Activated naive CD4-positive, alpha-beta T cell treated with anti-CD3 and anti-CD28 coated beads for 36 hours (primary cell): ENCODE measurements around the gene SDK1. TPM values are rescaled to one million over a fixed set of nuclear protein-coding genes. Genes with fewer than 3 reads are reported as not detected.

Experiments
- CTCF ChIA-PET: fragments of 350-600 bp; sonication (Branson Sonifier 250); formaldehyde crosslinking; loops from one replicate; lab custom pipeline; 2021; ENCODE audit warnings: antibody characterized with exemption; lab: Charles Lee
- DNase-seq: peaks from one replicate; pipeline ENCODE4 v3.0.0-alpha.2; 2020
- H3K27ac Mint-ChIP-seq: one replicate; pipeline ENCODE4 v1.8.0; 2021; ENCODE audit warnings: mild to moderate bottlenecking, mixed read lengths
- H3K27me3 Mint-ChIP-seq: one replicate; pipeline ENCODE4 v1.8.0; 2021; ENCODE audit warnings: low read depth, mixed read lengths
- H3K36me3 Mint-ChIP-seq: one replicate; pipeline ENCODE4 v1.8.0; 2021; ENCODE audit warnings: low read depth, mixed read lengths
- H3K4me1 Mint-ChIP-seq: one replicate; pipeline ENCODE4 v1.8.0; 2021; ENCODE audit warnings: low read depth, mixed read lengths
- H3K4me3 Mint-ChIP-seq: one replicate; pipeline ENCODE4 v1.8.0; 2021; ENCODE audit warnings: mild to moderate bottlenecking, moderate library complexity, mixed read lengths
- H3K9me3 Mint-ChIP-seq: one replicate; pipeline ENCODE4 v1.8.0; 2021; ENCODE audit warnings: mixed read lengths
- intact Hi-C: fragments of 100-400 bp; cut with micrococcal nuclease; formaldehyde crosslinking; loops from one replicate; pipeline ENCODE4 v1.15.1; 2023
- total RNA-seq, 2 experiments: library from RNA; stranded (reverse); gene quantifications; one replicate each; pipeline ENCODE4 v1.2.3, GENCODE V29; 2021

The SDK1 gene
- total RNA-seq, 2 experiments from 2014 or later: 1.3 to 2.0 TPM

GRCh38 chr7:3294432-3295100, 6.5 kb upstream of the SDK1 start:
- no peak for DNase-seq
- no peak overlapping the region for H3K27ac Mint-ChIP-seq
- CTCF ChIA-PET: interaction anchor here (0.6 to 1.1 kb wide), 2 partner anchors 378 to 1203 kb away, joined by 3 read pairs; no protein-coding TSS in a partner anchor
- no peak overlapping the region for H3K4me3 Mint-ChIP-seq
- no peaks in the 10 kb centered on the region for H3K36me3 Mint-ChIP-seq
- intact Hi-C loops: no loop called here
- H3K27me3 Mint-ChIP-seq: peaks cover 6% of the 10 kb centered on the region
- H3K9me3 Mint-ChIP-seq: no peaks in the 10 kb centered on the region
- H3K4me1 Mint-ChIP-seq: no peaks in the 10 kb centered on the region

DNA sequence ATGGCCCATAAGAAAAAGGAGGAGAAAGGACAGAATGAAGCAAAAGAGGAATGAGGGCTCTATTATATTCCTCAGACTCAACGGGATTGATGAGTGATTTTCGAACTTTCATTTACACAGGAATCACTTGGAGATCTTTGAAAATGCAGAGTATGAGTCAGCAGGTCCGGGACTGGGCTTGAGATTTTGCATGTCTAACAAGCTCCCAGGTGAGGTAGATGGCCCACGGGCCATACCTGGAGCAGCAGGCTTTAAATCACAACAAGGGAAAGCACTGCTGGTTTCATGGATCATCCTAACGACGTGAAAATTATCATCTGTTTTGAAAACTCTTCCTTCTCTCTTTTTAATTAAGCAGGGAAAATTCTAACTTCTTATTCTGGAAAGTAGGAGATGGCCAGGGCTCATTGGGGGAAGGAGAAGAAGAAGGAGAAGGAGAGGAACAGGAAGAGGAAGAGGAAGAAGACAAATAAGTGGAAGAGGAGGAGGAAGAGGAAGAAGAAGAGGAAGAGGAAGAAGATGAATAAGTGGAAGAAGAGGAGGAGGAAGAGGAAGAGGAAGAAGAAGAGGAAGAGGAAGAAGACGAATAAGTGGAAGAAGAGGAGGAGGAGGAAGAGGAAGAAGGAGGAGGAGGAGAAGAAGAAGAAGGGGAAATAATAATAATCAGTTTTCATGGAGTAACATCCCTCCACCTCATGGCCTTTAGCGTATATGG, 3.8 kb upstream of the SDK1 start:
- intact Hi-C loops: no loop called here
- Mint-ChIP-seq H3K27me3 (peaks cover 12% of the 10 kb centered on the region), H3K9me3 (no peaks in the 10 kb centered on the region), H3K4me3 (no peak overlapping the region), H3K36me3 (no peaks in the 10 kb centered on the region), H3K27ac (no peak overlapping the region), H3K4me1 (peaks cover 4% of the 10 kb centered on the region)
- DNase-seq: no peak
- CTCF ChIA-PET: no interaction called here

DNA sequence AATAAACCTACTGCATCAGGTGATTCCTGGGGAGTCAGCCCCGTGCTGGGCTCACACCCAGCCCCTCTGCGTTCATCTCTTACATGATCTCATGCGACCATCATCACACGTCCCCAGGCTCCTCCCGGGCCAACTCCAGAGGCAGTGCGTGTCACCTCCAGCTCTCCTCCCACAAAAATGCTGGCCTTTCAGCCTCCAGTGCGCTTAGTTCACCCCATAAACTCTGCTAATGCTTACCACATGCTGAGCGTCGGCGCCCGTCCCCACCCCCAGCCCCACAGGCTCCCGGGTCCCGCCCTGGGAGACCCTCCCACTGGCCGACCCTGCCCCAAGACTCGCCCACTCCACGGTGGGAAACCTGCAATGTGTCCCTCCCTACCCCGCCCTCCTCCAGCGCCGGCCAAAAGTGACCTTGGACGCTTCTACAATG, 816 bp upstream of the SDK1 start:
- Mint-ChIP-seq H3K4me3 (peak overlapping the region; percentile 58), H3K9me3 (no peaks in the 10 kb centered on the region), H3K27ac (no peak overlapping the region), H3K27me3 (peaks cover 17% of the 10 kb centered on the region), H3K36me3 (no peaks in the 10 kb centered on the region), H3K4me1 (peaks cover 8% of the 10 kb centered on the region)
- peak; percentile 16 for DNase-seq
- intact Hi-C loops: loop anchor here (1.0 to 10.0 kb wide), 6 partner anchors 195 to 1177 kb away; no protein-coding TSS in a partner anchor
- CTCF ChIA-PET: interaction anchor here (0.5 to 1.4 kb wide), 6 partner anchors 9 to 596 kb away, joined by 3 to 5 read pairs (median 3); no protein-coding TSS in a partner anchor

- Mint-ChIP-seq H3K27ac (no peak overlapping the region), H3K36me3 (no peaks in the 10 kb centered on the region), H3K4me1 (peaks cover 8% of the 10 kb centered on the region), H3K9me3 (no peaks in the 10 kb centered on the region), H3K27me3 (peaks cover 17% of the 10 kb centered on the region), H3K4me3 (peak overlapping the region; percentile 23)
- CTCF ChIA-PET: interaction anchor here (0.6 to 1.7 kb wide), 6 partner anchors 28 to 436 kb away, joined by 3 to 6 read pairs (median 4); no protein-coding TSS in a partner anchor
- intact Hi-C loops: loop anchor here (1.0 to 10.0 kb wide), 7 partner anchors 161 to 1176 kb away; no protein-coding TSS in a partner anchor
- no peak for DNase-seq
Observed at GRCh38 chr7:3301449-3301731, 338 bp downstream of the SDK1 start.

GRCh38 chr7:3301831-3302618, 973 bp downstream of the SDK1 start:
- Mint-ChIP-seq H3K9me3 (no peaks in the 10 kb centered on the region), H3K27me3 (peaks cover 17% of the 10 kb centered on the region), H3K4me1 (peaks cover 8% of the 10 kb centered on the region), H3K27ac (no peak overlapping the region), H3K36me3 (no peaks in the 10 kb centered on the region), H3K4me3 (peak overlapping the region; percentile 72)
- CTCF ChIA-PET: interaction anchor here (0.7 to 1.7 kb wide), 8 partner anchors 16 to 437 kb away, joined by 3 to 6 read pairs (median 4); no protein-coding TSS in a partner anchor
- intact Hi-C loops: loop anchor here (1.0 to 10.0 kb wide), 7 partner anchors 160 to 1175 kb away; no protein-coding TSS in a partner anchor
- DNase-seq: peak; percentile 14

DNA sequence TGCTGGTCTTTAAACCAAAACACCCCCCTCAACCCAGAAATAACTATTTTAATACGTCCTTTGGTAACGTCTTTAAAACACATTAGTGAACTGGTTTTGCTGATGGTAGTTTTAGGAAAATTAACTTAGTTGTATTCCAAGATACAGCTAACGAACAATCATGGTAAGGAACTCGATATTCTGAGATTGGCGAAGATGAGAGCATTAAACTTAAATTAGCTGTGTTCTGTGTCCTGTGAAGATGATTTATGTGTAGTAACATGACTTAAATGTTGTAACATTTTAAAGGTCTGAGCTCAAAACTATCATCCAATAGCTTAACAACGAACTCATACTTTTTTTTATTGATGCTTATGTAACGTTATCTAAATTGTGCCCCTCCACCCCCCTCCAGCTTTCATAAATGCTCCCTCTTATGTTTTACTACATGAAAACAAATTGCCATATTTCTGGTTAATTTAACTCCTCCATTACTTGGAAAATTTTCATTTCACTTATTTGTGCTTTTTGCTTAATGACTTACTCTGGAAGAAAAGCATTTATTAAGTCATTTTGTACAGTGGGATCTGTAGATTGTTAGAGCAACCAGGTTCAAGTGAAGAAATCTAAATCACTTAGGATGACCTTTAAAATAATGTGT, 1.7 kb downstream of the SDK1 start:
- intact Hi-C loops: loop anchor here (5.0 to 10.0 kb wide), 4 partner anchors 192 to 1174 kb away; no protein-coding TSS in a partner anchor
- DNase-seq: no peak
- peaks cover 17% of the 10 kb centered on the region for H3K27me3 Mint-ChIP-seq
- CTCF ChIA-PET: interaction anchor here (0.6 to 1.7 kb wide), 8 partner anchors 15 to 438 kb away, joined by 3 to 6 read pairs (median 3); no protein-coding TSS in a partner anchor
- no peak overlapping the region for H3K27ac Mint-ChIP-seq
- H3K9me3 Mint-ChIP-seq: no peaks in the 10 kb centered on the region
- H3K4me1 Mint-ChIP-seq: peaks cover 8% of the 10 kb centered on the region
- H3K36me3 Mint-ChIP-seq: no peaks in the 10 kb centered on the region
- peak overlapping the region; percentile 72 for H3K4me3 Mint-ChIP-seq

- intact Hi-C loops: loop anchor here (5.0 to 10.0 kb wide), 4 partner anchors 191 to 1173 kb away; no protein-coding TSS in a partner anchor
- DNase-seq: no peak
- peaks cover 14% of the 10 kb centered on the region for H3K27me3 Mint-ChIP-seq
- peaks cover 10% of the 10 kb centered on the region for H3K4me1 Mint-ChIP-seq
- CTCF ChIA-PET: no interaction called here
- no peaks in the 10 kb centered on the region for H3K36me3 Mint-ChIP-seq
- H3K9me3 Mint-ChIP-seq: no peaks in the 10 kb centered on the region
- no peak overlapping the region for H3K27ac Mint-ChIP-seq
- H3K4me3 Mint-ChIP-seq: no peak overlapping the region
Observed at GRCh38 chr7:3304131-3304530, 3.1 kb downstream of the SDK1 start.

DNA sequence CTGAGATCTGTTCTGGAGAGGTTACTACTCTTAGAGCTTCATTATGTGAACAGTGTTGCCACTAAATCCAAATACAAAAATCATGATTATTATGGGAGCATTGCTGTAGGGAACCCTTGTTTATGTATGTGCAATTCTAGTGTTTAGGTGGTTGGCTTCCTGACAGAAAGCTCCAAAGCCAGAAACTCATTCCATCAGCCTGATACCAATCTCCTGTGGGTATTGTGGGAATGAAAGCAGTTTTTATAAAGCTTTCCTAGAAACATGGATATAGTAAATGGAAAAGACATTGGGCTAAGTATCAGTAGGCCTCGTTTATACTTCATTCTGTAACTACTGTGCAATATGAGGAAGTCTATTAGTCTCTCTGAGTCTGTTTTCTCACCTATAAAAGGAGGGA, 6.4 kb downstream of the SDK1 start:
- Mint-ChIP-seq H3K27me3 (peaks cover 6% of the 10 kb centered on the region), H3K27ac (no peak overlapping the region), H3K4me1 (peaks cover 6% of the 10 kb centered on the region), H3K4me3 (no peak overlapping the region), H3K9me3 (no peaks in the 10 kb centered on the region), H3K36me3 (no peaks in the 10 kb centered on the region)
- DNase-seq: no peak
- CTCF ChIA-PET: no interaction called here
- intact Hi-C loops: loop anchor here (10.0 kb wide), 1 partner anchor 187 kb away; no protein-coding TSS in a partner anchor

GRCh38 chr7:3309140-3309539, 8.1 kb downstream of the SDK1 start:
- DNase-seq: no peak
- Mint-ChIP-seq H3K36me3 (no peaks in the 10 kb centered on the region), H3K4me1 (peaks cover 4% of the 10 kb centered on the region), H3K27me3 (no peaks in the 10 kb centered on the region), H3K9me3 (no peaks in the 10 kb centered on the region), H3K4me3 (no peak overlapping the region), H3K27ac (no peak overlapping the region)
- intact Hi-C loops: loop anchor here (10.0 kb wide), 1 partner anchor 186 kb away; no protein-coding TSS in a partner anchor
- CTCF ChIA-PET: interaction anchor here (1.0 to 1.2 kb wide), 2 partner anchors 362 to 364 kb away, joined by 4 read pairs; no protein-coding TSS in a partner anchor

- CTCF ChIA-PET: interaction anchor here (0.7 to 1.2 kb wide), 3 partner anchors 63 to 363 kb away, joined by 4 read pairs; no protein-coding TSS in a partner anchor
Observed at GRCh38 chr7:3309956-3310355, 8.9 kb downstream of the SDK1 start.

DNA sequence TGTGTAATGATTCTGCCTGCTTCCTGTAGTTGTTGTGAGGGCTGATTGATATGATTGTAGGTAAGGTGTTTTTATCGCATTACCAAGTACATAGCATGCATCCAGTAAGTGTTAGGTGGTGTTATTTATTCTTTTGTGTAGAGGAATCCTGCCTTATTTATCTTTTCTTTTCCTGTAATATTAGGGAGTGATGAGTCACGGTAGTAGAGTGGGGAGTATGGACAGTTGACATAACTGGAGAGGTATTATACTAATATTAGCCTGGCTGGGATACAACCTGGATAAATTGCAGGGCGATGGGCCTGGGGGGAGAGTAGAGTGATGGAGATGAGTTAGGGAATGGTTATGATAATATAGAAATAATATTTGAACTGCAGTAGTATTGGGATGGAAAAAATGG, 9.8 kb downstream of the SDK1 start:
- Mint-ChIP-seq H3K27me3 (no peaks in the 10 kb centered on the region), H3K4me3 (no peak overlapping the region)
- CTCF ChIA-PET: no interaction called here

More at GRCh38 chr7:3309956-3310355, 8.9 kb downstream of the SDK1 start:
- Mint-ChIP-seq H3K9me3 (no peaks in the 10 kb centered on the region), H3K27ac (no peak overlapping the region), H3K4me1 (peaks cover 4% of the 10 kb centered on the region), H3K27me3 (no peaks in the 10 kb centered on the region), H3K4me3 (no peak overlapping the region), H3K36me3 (no peaks in the 10 kb centered on the region)
- intact Hi-C loops: loop anchor here (10.0 kb wide), 1 partner anchor 185 kb away; no protein-coding TSS in a partner anchor
- DNase-seq: no peak

More for the DNA sequence above, 9.8 kb downstream of the SDK1 start:
- no peaks in the 10 kb centered on the region for H3K9me3 Mint-ChIP-seq
- DNase-seq: no peak
- H3K36me3 Mint-ChIP-seq: no peaks in the 10 kb centered on the region
- H3K27ac Mint-ChIP-seq: no peak overlapping the region
- intact Hi-C loops: no loop called here
- H3K4me1 Mint-ChIP-seq: peaks cover 4% of the 10 kb centered on the region
